GM23338 (cell line): ENCODE measurements around the gene SLC44A1. TPM values are rescaled to one million over a fixed set of nuclear protein-coding genes. Genes with fewer than 3 reads are reported as not detected.

Experiments used
- ATAC-seq: fragments of 200-7000 bp; cut with Tn5 transposase; 3 replicates; pipeline ENCODE4 v1.9.1; 2020
- DNase-seq: peaks from one replicate; pipeline ENCODE4 v3.0.0-alpha.2; 2015; ENCODE audit warnings: low spot score
- H2AFZ ChIP-seq: fragments of 200-600 bp; sonication (generic); 2 replicates; pipeline ENCODE4 v1.8.0; 2016; ENCODE audit warnings: antibody characterized with exemption, mild to moderate bottlenecking, moderate library complexity
- H3F3A ChIP-seq: fragments of 200-600 bp; sonication (generic); replicated peaks from 2 replicates; pipeline ENCODE4 v1.8.0; 2017; ENCODE audit warnings: antibody characterized with exemption, mixed run types, low read depth
- H3K27ac ChIP-seq: fragments of 200-600 bp; sonication (generic); 2 replicates; pipeline ENCODE4 v1.6.1; 2016; ENCODE audit warnings: low read depth
- H3K27me3 ChIP-seq: fragments of 200-600 bp; sonication (generic); 2 replicates; pipeline ENCODE4 v1.8.0; 2016; ENCODE audit warnings: mild to moderate bottlenecking, mixed run types, moderate library complexity; ENCODE audit not compliant: insufficient read depth
- H3K36me3 ChIP-seq: fragments of 200-600 bp; sonication (generic); 2 replicates; pipeline ENCODE4 v1.8.0; 2016; ENCODE audit warnings: mild to moderate bottlenecking; ENCODE audit not compliant: insufficient read depth
- H3K4me1 ChIP-seq: fragments of 200-600 bp; sonication (generic); 2 replicates; pipeline ENCODE4 v1.8.0; 2016; ENCODE audit warnings: mild to moderate bottlenecking, moderate library complexity; ENCODE audit not compliant: insufficient read depth
- H3K4me2 ChIP-seq: fragments of 200-600 bp; sonication (generic); 2 replicates; pipeline ENCODE4 v1.7.1; 2017; ENCODE audit warnings: mixed run types
- H3K4me3 ChIP-seq: fragments of 200-600 bp; sonication (generic); 2 replicates; pipeline ENCODE4 v1.6.1; 2016; ENCODE audit warnings: mixed run types
- H3K79me2 ChIP-seq: fragments of 200-600 bp; sonication (generic); replicated peaks from 2 replicates; pipeline ENCODE4 v1.8.0; 2017; ENCODE audit warnings: mild to moderate bottlenecking; ENCODE audit not compliant: insufficient read depth
- H3K9me2 ChIP-seq: fragments of 200-600 bp; sonication (generic); 2 replicates; pipeline ENCODE4 v1.8.0; 2017; ENCODE audit not compliant: insufficient read depth
- H4K20me1 ChIP-seq: fragments of 200-600 bp; sonication (generic); replicated peaks from 2 replicates; pipeline ENCODE4 v1.8.0; 2017; ENCODE audit warnings: mild to moderate bottlenecking; ENCODE audit not compliant: insufficient read depth
- H3K27ac Mint-ChIP-seq: 2 replicates; pipeline ENCODE4 v1.8.0; 2020; ENCODE audit warnings: inconsistent platforms, mild to moderate bottlenecking, moderate library complexity, mixed read lengths
- H3K27me3 Mint-ChIP-seq: 3 replicates; pipeline ENCODE4 v1.8.0; 2022; ENCODE audit warnings: low read depth, mild to moderate bottlenecking, moderate library complexity, mixed read lengths, inconsistent platforms; ENCODE audit not compliant: insufficient read depth, poor library complexity
- H3K36me3 Mint-ChIP-seq: 3 replicates; pipeline ENCODE4 v1.8.0; 2021; ENCODE audit warnings: low read depth, mild to moderate bottlenecking, inconsistent platforms, moderate library complexity, mixed read lengths
- H3K4me1 Mint-ChIP-seq: 3 replicates; pipeline ENCODE4 v1.8.0; 2020; ENCODE audit warnings: mild to moderate bottlenecking, inconsistent platforms, mixed read lengths
- H3K4me3 Mint-ChIP-seq: 3 replicates; pipeline ENCODE4 v1.8.0; 2021; ENCODE audit warnings: moderate library complexity, mild to moderate bottlenecking, inconsistent platforms, mixed read lengths
- H3K9me3 Mint-ChIP-seq: 3 replicates; pipeline ENCODE4 v1.8.0; 2020; ENCODE audit warnings: moderate library complexity, mild to moderate bottlenecking, inconsistent platforms, mixed read lengths
- CREB1 ChIP-seq: fragments of 250-450 bp; sonication (Bioruptor Pico); IDR thresholded peaks from 2 replicates; pipeline ENCODE4 v1.5.0; 2020; ENCODE audit warnings: low read depth, mild to moderate bottlenecking, moderate library complexity
- JUNB ChIP-seq: IDR thresholded peaks from one replicate; pipeline ENCODE4 v1.6.1; 2016; ENCODE audit warnings: antibody characterized with exemption; ENCODE audit not compliant: unreplicated experiment
- NANOG ChIP-seq: IDR thresholded peaks from 2 replicates; pipeline ENCODE4 v1.6.1; 2016; ENCODE audit warnings: antibody characterized with exemption, borderline replicate concordance
- ZNF114 ChIP-seq: fragments of 250-450 bp; sonication (Bioruptor Pico); IDR thresholded peaks from 2 replicates; pipeline ENCODE4 v1.5.0; 2020; ENCODE audit warnings: mild to moderate bottlenecking, moderate library complexity
- ZNF462 ChIP-seq: fragments of 250-450 bp; sonication (Bioruptor Pico); IDR thresholded peaks from 2 replicates; pipeline ENCODE4 v1.5.0; 2020; ENCODE audit warnings: mild to moderate bottlenecking, moderate library complexity
- polyA plus RNA-seq: library from polyadenylated mRNA; unstranded; fragments of >200 nt; fragmentation: Nextera tagmentation; extraction: Ambion mirVana; gene quantifications from 2 replicates; pipeline ENCODE4 v1.2.1, GENCODE V29; 2016
- total RNA-seq: library from RNA; depleted of rRNA; stranded (reverse); fragments of >200 nt; shearing (Covaris generic); gene quantifications from 2 replicates; pipeline ENCODE4 v1.2.3, GENCODE V29; 2014
- TF ChIP-seq, protein P1 (sequence below): IDR thresholded peaks from one replicate; pipeline ENCODE4 v1.6.1; 2018; ENCODE audit warnings: antibody characterized with exemption; ENCODE audit not compliant: unreplicated experiment
- TF ChIP-seq, protein P2 (sequence below), 2 experiments: fragments of 200-600 bp in 1 of 2; sonication (generic) in 1 of 2; conservative IDR thresholded peaks; 2 replicates each; pipeline versions ENCODE4 v1.5.1 to v1.6.1; 2016 to 2017; ENCODE audit warnings: antibody characterized with exemption in 2 of 2, low read depth in 2 of 2, mild to moderate bottlenecking in 2 of 2, moderate library complexity in 1 of 2

Gene SLC44A1
- total and polyA plus RNA-seq, 2 experiments from 2014 or later: 14.9 to 75.0 TPM

GRCh38 chr9:105435453-105435852, 191.0 kb downstream of the SLC44A1 start:
- H3K4me3 ChIP-seq: no peak overlapping the region
- H2AFZ ChIP-seq: no peak overlapping the region
- no peaks in the 10 kb centered on the region for H3F3A ChIP-seq
- Mint-ChIP-seq H3K9me3 (no peaks in the 10 kb centered on the region), H3K4me1 (peaks cover 9% of the 10 kb centered on the region; the same call in 2 of the 3 replicates), H3K27ac (peak overlapping the region; percentile 21; the same call in 1 of the 2 replicates), H3K27me3 (no peaks in the 10 kb centered on the region), H3K4me3 (no peak overlapping the region), H3K36me3 (no peaks in the 10 kb centered on the region)
- no peaks in the 10 kb centered on the region for H3K9me2 ChIP-seq
- no peaks in the 10 kb centered on the region for H3K4me1 ChIP-seq
- DNase-seq (no peak), ATAC-seq (no peak)
- H3K27me3 ChIP-seq: no peaks in the 10 kb centered on the region
- H3K36me3 ChIP-seq: no peaks in the 10 kb centered on the region
- no peak overlapping the region for H3K27ac ChIP-seq
- TF ChIP-seq ZNF462: no peak
- TF ChIP-seq NANOG: no peak
- no peak for TF ChIP-seq JUNB
- no peak for TF ChIP-seq CREB1
- no peak overlapping the region for H3K4me2 ChIP-seq
- H4K20me1 ChIP-seq: no peaks in the 10 kb centered on the region
- H3K79me2 ChIP-seq: no peaks in the 10 kb centered on the region

DNA sequence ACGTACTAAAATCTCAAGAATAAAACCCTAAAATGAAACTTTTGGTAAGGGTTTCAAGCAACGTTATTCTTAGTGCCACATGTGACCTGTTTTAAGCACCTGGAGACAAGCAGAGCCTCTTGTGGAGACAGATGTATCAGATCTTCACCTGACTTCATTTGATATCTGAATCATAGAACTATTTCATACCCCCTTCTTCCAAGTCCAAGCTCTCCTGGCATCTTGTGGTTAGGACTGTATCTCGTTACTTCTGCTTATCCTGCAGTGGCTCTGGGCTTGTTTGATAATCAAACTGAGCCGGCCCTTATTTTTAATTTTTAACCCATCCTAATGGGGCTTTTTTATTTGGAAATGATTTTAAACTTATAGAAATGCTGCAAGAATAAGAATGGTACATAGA, 192.3 kb downstream of the SLC44A1 start:
- Histone ChIP-seq H4K20me1 (no peaks in the 10 kb centered on the region), H3K4me3 (no peak overlapping the region), H3K27ac (no peak overlapping the region), H3K9me2 (no peaks in the 10 kb centered on the region), H2AFZ (no peak overlapping the region), H3K36me3 (no peaks in the 10 kb centered on the region), H3K79me2 (no peaks in the 10 kb centered on the region), H3F3A (no peaks in the 10 kb centered on the region), H3K27me3 (no peaks in the 10 kb centered on the region), H3K4me2 (no peak overlapping the region), H3K4me1 (no peaks in the 10 kb centered on the region)
- Mint-ChIP-seq H3K9me3 (no peaks in the 10 kb centered on the region), H3K36me3 (no peaks in the 10 kb centered on the region), H3K27ac (no peak overlapping the region), H3K4me3 (no peak overlapping the region), H3K27me3 (no peaks in the 10 kb centered on the region), H3K4me1 (peaks cover 9% of the 10 kb centered on the region; the same call in 2 of the 3 replicates)
- ATAC-seq: no peak
- TF ChIP-seq, protein P1, sequence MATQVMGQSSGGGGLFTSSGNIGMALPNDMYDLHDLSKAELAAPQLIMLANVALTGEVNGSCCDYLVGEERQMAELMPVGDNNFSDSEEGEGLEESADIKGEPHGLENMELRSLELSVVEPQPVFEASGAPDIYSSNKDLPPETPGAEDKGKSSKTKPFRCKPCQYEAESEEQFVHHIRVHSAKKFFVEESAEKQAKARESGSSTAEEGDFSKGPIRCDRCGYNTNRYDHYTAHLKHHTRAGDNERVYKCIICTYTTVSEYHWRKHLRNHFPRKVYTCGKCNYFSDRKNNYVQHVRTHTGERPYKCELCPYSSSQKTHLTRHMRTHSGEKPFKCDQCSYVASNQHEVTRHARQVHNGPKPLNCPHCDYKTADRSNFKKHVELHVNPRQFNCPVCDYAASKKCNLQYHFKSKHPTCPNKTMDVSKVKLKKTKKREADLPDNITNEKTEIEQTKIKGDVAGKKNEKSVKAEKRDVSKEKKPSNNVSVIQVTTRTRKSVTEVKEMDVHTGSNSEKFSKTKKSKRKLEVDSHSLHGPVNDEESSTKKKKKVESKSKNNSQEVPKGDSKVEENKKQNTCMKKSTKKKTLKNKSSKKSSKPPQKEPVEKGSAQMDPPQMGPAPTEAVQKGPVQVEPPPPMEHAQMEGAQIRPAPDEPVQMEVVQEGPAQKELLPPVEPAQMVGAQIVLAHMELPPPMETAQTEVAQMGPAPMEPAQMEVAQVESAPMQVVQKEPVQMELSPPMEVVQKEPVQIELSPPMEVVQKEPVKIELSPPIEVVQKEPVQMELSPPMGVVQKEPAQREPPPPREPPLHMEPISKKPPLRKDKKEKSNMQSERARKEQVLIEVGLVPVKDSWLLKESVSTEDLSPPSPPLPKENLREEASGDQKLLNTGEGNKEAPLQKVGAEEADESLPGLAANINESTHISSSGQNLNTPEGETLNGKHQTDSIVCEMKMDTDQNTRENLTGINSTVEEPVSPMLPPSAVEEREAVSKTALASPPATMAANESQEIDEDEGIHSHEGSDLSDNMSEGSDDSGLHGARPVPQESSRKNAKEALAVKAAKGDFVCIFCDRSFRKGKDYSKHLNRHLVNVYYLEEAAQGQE: no peak
- TF ChIP-seq CREB1: no peak
- no peak for TF ChIP-seq ZNF114 (CRISPR knock-in tag)
- TF ChIP-seq, protein P2, sequence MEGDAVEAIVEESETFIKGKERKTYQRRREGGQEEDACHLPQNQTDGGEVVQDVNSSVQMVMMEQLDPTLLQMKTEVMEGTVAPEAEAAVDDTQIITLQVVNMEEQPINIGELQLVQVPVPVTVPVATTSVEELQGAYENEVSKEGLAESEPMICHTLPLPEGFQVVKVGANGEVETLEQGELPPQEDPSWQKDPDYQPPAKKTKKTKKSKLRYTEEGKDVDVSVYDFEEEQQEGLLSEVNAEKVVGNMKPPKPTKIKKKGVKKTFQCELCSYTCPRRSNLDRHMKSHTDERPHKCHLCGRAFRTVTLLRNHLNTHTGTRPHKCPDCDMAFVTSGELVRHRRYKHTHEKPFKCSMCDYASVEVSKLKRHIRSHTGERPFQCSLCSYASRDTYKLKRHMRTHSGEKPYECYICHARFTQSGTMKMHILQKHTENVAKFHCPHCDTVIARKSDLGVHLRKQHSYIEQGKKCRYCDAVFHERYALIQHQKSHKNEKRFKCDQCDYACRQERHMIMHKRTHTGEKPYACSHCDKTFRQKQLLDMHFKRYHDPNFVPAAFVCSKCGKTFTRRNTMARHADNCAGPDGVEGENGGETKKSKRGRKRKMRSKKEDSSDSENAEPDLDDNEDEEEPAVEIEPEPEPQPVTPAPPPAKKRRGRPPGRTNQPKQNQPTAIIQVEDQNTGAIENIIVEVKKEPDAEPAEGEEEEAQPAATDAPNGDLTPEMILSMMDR (conservative IDR thresholded peaks at IDR 0.05; ENCODE audit: low read depth in 2 of 2): no peak
- no peak for DNase-seq
